Activated naive CD8-positive, alpha-beta T cell treated with anti-CD3 and anti-CD28 coated beads, Interleukin-2, amount 10 ng/mL, durations not matched to agents 7 days and 5 days (primary cell): ENCODE data around the gene PALD1. TPM values are rescaled to one million over a fixed set of nuclear protein-coding genes. Genes with fewer than 3 reads are reported as not detected.
A peak's percentile ranks its signal among the peaks of the same experiment; 100 is the strongest.

ENCODE experiments used
- ATAC-seq: fragments of 150-1000 bp; cut with Tn5 transposase; one replicate; pipeline ENCODE4 v1.10.0; 2021; ENCODE audit warnings: low read depth, moderate library complexity
- POLR2A ChIA-PET: fragments of 350-600 bp; sonication (Branson Sonifier 250); formaldehyde crosslinking; loops from one replicate; lab custom pipeline; 2021; ENCODE audit warnings: antibody characterized with exemption; lab: Charles Lee
- DNase-seq: peaks from one replicate; pipeline ENCODE4 v3.0.0; 2021
- H3K27ac Mint-ChIP-seq: one replicate; pipeline ENCODE4 v1.8.0; 2022; ENCODE audit warnings: mild to moderate bottlenecking, mixed read lengths
- H3K27me3 Mint-ChIP-seq: one replicate; pipeline ENCODE4 v1.8.0; 2022; ENCODE audit warnings: mild to moderate bottlenecking, moderate library complexity, mixed read lengths
- H3K36me3 Mint-ChIP-seq: one replicate; pipeline ENCODE4 v1.8.0; 2021; ENCODE audit warnings: mild to moderate bottlenecking, mixed read lengths
- H3K4me1 Mint-ChIP-seq: one replicate; pipeline ENCODE4 v1.8.0; 2021; ENCODE audit warnings: mixed read lengths
- H3K4me3 Mint-ChIP-seq: one replicate; pipeline ENCODE4 v1.8.0; 2022; ENCODE audit warnings: mild to moderate bottlenecking, moderate library complexity, mixed read lengths
- H3K9me3 Mint-ChIP-seq: one replicate; pipeline ENCODE4 v1.8.0; 2021; ENCODE audit warnings: mixed read lengths
- total RNA-seq, 2 experiments: library from RNA; stranded (reverse); gene quantifications; one replicate each; pipeline ENCODE4 v1.2.3, GENCODE V29; 2021

PALD1 gene
- total RNA-seq, 2 experiments from 2014 or later = 1.1 to 1.4 TPM

DNA sequence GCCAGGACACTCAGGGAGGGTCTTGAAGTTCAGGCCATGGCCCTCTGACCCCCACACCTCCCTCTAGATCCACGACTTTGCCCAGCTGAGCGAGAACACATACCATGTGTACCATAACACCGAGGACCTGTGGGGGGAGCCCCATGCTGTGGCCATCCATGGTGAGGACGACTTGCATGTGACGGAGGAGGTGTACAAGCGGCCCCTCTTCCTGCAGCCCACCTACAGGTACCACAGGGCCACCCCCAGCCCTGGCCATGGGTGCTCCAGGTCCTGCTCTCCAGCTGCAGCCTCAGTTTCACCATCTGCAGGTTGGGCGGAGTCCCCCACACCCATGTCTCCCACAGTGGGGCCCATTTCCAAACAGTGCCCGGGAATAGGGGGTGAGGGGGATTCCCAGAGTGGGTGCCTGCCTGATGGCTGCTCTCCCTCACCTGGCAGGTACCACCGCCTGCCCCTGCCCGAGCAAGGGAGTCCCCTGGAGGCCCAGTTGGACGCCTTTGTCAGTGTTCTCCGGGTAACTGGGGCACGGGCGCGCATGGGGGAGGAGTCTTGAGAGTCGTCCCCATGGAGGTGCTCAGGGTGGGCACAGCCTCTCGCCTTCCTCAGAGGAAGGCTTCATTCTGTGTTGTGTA, 54.1 kb downstream of the PALD1 start:
- DNase-seq (no peak), ATAC-seq (no peak)
- Mint-ChIP-seq H3K4me1 (peaks cover 2% of the 10 kb centered on the region), H3K9me3 (no peaks in the 10 kb centered on the region), H3K4me3 (no peak overlapping the region), H3K27ac (no peak overlapping the region), H3K36me3 (no peaks in the 10 kb centered on the region), H3K27me3 (no peaks in the 10 kb centered on the region)
- POLR2A ChIA-PET = no interaction called here

DNA sequence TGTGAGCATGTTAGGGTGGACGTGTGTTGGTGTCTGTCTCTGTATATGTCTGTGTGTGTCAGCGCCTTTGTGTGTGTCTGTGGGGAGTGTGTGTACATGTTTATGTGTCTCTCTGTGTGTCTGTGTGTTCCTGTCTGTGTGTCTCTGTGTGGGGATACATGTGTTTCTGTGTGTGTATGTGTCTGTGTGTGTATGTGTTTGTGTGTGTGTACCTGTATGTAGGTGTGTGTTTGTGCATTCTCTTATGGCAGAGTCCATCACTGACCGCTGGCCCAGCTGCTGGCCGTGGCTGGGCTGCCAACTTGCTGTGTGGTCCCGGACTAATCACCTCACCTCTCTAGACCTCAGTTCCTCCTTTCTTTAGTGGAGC, 54.6 kb downstream of the PALD1 start:
- DNase-seq = no peak
- POLR2A ChIA-PET = no interaction called here
- H3K4me3 Mint-ChIP-seq = no peak overlapping the region
- no peaks in the 10 kb centered on the region for H3K27me3 Mint-ChIP-seq
- H3K4me1 Mint-ChIP-seq = peaks cover 2% of the 10 kb centered on the region
- ATAC-seq = no peak
- no peak overlapping the region for H3K27ac Mint-ChIP-seq
- no peaks in the 10 kb centered on the region for H3K36me3 Mint-ChIP-seq
- H3K9me3 Mint-ChIP-seq = no peaks in the 10 kb centered on the region

DNA sequence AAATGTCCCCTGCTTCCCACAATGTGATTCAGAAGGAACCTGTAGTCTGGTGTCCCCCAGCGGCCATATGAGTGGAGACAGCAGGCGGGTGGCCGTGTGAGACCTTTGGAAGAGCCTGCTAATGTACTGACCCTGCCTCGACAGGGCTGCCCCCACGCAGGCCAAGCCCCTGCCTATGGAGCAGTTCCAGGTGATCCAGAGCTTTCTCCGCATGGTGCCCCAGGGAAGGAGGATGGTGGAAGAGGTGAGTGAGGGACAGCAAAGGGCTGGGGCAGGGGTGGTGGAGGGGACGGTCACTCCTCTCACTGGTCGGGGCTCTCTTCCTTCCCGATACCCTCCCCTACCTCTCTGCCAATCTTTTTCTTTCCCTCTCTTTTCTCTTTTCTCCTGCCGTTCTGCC, 55.7 kb downstream of the PALD1 start:
- POLR2A ChIA-PET = no interaction called here
- no peaks in the 10 kb centered on the region for H3K27me3 Mint-ChIP-seq
- DNase-seq (no peak), ATAC-seq (no peak)
- H3K4me1 Mint-ChIP-seq = peaks cover 2% of the 10 kb centered on the region
- no peak overlapping the region for H3K4me3 Mint-ChIP-seq
- no peak overlapping the region for H3K27ac Mint-ChIP-seq
- no peaks in the 10 kb centered on the region for H3K36me3 Mint-ChIP-seq
- H3K9me3 Mint-ChIP-seq = no peaks in the 10 kb centered on the region

DNA sequence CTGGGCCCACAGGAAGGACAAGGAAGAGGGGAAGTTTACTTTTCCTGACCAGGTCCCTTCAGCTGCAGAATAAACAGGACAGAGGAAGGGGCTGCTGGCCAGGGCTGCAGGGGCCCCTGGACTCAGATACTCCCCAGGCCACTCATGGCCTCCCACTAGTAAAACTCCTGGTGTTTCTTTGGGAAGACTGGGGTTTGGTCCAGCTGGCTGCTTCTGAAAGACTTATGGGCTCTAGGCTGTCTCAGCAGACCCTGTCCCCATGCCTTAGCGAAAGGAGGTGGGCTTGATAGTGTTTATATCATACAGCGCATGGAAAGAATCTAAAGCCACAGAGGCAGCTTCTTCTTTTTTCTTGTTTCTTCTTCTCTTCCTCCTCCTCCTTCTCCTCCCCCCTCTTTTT, 56.4 kb downstream of the PALD1 start:
- Mint-ChIP-seq H3K27ac (no peak overlapping the region), H3K27me3 (peaks cover 2% of the 10 kb centered on the region), H3K36me3 (no peaks in the 10 kb centered on the region), H3K9me3 (no peaks in the 10 kb centered on the region), H3K4me3 (no peak overlapping the region), H3K4me1 (peaks cover 5% of the 10 kb centered on the region)
- POLR2A ChIA-PET = no interaction called here
- DNase-seq (no peak), ATAC-seq (no peak)

DNA sequence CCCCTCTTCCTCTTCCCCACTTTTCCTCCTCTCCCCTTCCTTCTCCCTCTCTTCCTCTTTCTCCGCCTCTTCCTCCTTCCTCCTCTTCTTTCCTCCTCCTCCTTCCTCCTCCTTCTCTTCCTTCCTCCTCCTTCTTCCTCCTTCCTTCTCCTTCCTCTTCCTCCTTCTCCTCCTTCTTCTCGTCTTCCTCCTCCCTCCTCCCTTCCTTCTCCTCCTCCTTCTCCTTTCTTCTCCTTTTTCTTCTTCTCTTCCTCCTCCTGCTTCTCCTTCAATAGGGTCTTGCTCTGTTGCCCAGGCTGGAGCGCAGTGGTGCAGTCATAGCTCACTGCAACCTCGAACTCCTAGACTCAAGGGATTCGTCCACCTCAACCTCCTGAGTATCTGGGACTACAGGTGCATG, 56.9 kb downstream of the PALD1 start:
- ATAC-seq (no peak), DNase-seq (no peak)
- Mint-ChIP-seq H3K27me3 (peaks cover 4% of the 10 kb centered on the region), H3K9me3 (no peaks in the 10 kb centered on the region), H3K36me3 (no peaks in the 10 kb centered on the region), H3K4me1 (peaks cover 5% of the 10 kb centered on the region), H3K4me3 (no peak overlapping the region), H3K27ac (peak overlapping the region; percentile 0)
- POLR2A ChIA-PET = no interaction called here

DNA sequence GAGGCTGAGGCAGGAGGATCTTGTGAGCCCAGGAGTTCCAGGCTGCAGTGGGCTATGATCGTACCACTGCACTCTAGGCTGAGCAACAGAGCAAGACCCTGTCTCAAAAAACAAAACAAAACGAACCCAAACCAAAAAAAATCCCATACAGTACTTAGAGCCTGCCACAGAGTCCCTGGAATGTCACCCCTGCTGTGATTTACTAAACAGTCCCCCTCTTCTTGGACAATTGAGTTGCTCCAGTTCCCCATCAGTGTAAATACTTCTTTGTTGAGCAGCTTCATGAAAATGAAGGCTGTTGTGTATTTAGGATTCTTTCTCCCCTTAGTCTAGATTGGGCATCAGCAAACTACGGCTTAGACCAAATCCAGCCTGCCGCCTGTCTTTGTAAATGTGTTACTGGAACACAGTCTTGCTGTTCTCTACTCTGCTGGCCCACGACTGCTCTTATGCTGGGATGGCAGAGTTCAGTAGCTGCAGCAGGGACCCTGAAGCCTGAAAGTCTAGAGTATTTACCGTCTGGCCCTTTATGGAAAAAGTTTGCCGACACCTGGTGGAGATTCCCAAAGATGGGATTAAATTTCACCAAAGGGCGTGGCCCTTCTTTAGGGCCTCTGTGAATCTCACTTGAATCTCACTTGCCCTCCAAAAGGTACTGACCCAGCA, 57.8 kb downstream of the PALD1 start:
- H3K9me3 Mint-ChIP-seq = no peaks in the 10 kb centered on the region
- H3K27ac Mint-ChIP-seq = no peak overlapping the region
- POLR2A ChIA-PET = no interaction called here
- no peaks in the 10 kb centered on the region for H3K36me3 Mint-ChIP-seq
- H3K4me1 Mint-ChIP-seq = peaks cover 5% of the 10 kb centered on the region
- H3K27me3 Mint-ChIP-seq = peaks cover 4% of the 10 kb centered on the region
- H3K4me3 Mint-ChIP-seq = no peak overlapping the region
- DNase-seq = no peak
- ATAC-seq = no peak

DNA sequence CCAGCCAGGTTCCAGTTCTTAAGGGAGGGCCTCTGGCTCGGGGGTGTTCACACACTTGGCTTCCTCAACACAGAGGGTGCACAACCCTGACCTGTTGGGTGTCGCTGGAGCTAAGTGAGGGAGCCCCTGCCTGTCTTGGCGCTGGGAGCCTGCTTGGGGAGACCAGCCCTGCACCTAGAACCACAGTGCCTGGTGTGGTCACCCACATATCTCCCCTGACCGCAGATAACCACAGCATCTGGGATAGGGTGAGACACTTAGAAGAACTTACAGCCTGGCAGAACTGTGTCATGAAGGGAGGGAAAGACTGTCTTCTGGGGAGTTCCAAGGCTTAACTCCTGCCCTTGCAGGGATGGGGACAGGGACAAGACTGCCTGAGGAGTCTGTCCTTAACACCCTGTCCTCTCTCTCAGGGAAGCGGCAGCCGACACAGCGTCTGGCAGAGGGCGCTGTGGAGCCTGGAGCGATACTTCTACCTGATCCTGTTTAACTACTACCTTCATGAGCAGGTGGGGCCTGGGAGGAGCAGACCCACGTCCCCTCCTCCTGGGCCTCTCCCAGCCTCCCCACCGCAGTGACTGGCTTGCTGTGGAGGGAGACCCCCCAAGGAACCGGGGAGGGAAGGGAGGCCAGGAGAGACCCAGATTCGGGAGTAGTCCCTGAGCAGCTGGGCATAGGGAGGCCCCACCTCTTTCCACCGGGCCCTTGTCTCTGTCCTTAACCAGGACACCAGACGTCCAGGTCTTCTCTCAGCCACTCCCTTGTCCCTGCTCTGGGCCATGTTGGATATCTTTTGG, 59.0 kb downstream of the PALD1 start:
- H3K4me1 Mint-ChIP-seq = peaks cover 2% of the 10 kb centered on the region
- H3K27me3 Mint-ChIP-seq = peaks cover 4% of the 10 kb centered on the region
- H3K36me3 Mint-ChIP-seq = no peaks in the 10 kb centered on the region
- H3K9me3 Mint-ChIP-seq = no peaks in the 10 kb centered on the region
- H3K4me3 Mint-ChIP-seq = no peak overlapping the region
- POLR2A ChIA-PET = no interaction called here
- ATAC-seq (no peak), DNase-seq (peak; percentile 50)
- H3K27ac Mint-ChIP-seq = no peak overlapping the region

DNA sequence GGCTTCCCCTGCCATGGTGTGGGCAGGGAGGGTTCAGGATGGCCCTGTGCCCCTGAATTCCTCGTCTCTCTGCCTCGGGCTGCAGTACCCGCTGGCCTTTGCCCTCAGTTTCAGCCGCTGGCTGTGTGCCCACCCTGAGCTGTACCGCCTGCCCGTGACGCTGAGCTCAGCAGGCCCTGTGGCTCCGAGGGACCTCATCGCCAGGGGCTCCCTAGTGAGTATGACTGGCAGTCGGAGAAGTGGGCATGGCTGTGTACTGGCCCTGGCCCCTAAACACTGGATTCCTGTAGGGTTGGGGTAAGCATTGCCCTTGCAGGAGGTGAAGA, 59.6 kb downstream of the PALD1 start:
- H3K9me3 Mint-ChIP-seq = no peaks in the 10 kb centered on the region
- POLR2A ChIA-PET = interaction anchor here (0.6 kb wide), 1 partner anchor 56 kb away, joined by 4 read pairs; no protein-coding TSS in a partner anchor
- ATAC-seq (no peak), DNase-seq (no peak)
- no peaks in the 10 kb centered on the region for H3K36me3 Mint-ChIP-seq
- no peak overlapping the region for H3K27ac Mint-ChIP-seq
- H3K4me1 Mint-ChIP-seq = peaks cover 2% of the 10 kb centered on the region
- peaks cover 4% of the 10 kb centered on the region for H3K27me3 Mint-ChIP-seq
- no peak overlapping the region for H3K4me3 Mint-ChIP-seq

DNA sequence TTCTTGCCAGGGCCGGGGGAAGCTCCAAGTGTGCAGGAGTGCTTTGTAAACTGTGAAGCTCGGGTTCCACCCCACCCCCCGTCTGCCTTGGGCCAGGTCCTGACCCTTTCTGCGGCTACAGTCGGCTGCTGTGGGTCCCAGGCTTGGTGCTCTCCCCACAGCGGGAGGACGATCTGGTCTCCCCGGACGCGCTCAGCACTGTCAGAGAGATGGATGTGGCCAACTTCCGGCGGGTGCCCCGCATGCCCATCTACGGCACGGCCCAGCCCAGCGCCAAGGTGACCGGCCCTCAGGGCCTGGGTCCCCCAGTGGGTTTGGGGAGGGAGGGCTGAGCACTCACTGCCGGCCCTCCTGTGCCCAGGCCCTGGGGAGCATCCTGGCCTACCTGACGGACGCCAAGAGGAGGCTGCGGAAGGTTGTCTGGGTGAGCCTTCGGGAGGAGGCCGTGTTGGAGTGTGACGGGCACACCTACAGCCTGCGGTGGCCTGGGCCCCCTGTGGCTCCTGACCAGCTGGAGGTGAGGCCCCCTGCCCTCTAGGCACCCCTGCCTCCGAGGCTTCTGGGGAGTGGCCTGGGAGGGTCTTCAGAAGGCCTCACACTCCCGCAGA, 60.3 kb downstream of the PALD1 start:
- Mint-ChIP-seq H3K9me3 (no peaks in the 10 kb centered on the region), H3K27ac (no peak overlapping the region), H3K36me3 (no peaks in the 10 kb centered on the region), H3K4me1 (peaks cover 2% of the 10 kb centered on the region), H3K27me3 (peaks cover 4% of the 10 kb centered on the region), H3K4me3 (no peak overlapping the region)
- no peak for ATAC-seq
- POLR2A ChIA-PET = interaction anchor here (0.6 kb wide), 1 partner anchor 55 kb away, joined by 4 read pairs; no protein-coding TSS in a partner anchor
- no peak for DNase-seq

DNA sequence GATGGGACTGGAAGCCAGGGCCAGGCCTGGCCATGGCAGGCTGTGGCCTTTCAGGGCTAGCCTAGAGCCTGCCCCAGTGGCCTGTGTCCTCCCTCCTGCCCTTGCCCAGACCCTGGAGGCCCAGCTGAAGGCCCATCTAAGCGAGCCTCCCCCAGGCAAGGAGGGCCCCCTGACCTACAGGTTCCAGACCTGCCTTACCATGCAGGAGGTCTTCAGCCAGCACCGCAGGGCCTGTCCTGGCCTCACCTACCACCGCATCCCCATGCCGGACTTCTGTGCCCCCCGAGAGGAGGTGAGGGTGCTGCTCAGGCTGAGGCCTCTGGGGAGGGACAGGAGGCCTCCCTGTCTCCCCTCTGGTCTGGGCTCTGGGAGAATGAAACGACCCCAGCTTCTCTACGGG, 60.9 kb downstream of the PALD1 start:
- H3K36me3 Mint-ChIP-seq = no peaks in the 10 kb centered on the region
- no peak overlapping the region for H3K4me3 Mint-ChIP-seq
- DNase-seq (no peak), ATAC-seq (no peak)
- peaks cover 2% of the 10 kb centered on the region for H3K4me1 Mint-ChIP-seq
- no peak overlapping the region for H3K27ac Mint-ChIP-seq
- POLR2A ChIA-PET = no interaction called here
- no peaks in the 10 kb centered on the region for H3K9me3 Mint-ChIP-seq
- H3K27me3 Mint-ChIP-seq = peaks cover 4% of the 10 kb centered on the region

DNA sequence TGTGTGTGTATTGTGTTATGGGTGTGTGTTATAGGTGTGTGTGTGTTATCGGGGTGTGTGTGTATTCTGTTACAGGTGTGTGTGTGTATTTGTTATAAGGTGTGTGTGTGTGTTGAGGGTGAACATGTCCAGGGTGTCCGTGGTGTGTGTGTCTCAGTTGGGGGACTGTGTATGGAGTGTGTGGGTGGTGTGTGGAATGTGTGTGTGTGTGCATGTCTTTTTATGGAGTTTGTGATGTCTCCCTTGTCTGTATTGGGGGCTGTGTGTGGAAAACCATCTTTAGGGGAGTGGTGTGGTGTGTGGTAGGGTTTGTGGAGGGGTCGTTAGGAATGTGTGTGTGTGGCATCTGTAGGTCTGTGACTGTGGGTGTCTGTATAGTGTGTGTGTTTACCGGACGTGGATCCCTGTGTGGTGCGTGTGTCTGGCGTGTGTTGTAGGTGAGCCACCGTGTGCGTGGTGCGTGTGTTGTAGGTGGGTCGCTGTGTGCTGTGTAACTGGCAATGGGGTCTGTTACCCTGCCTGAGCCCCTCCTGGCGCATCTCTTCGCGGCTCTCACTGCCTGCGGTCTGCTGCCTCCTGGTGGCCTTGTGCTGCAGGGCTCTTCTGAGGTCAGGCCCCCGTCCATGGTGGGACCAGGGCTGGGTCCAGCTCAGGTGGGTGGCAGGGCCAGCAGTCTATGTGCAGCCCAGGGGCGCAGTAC, 61.7 kb downstream of the PALD1 start:
- H3K9me3 Mint-ChIP-seq = no peaks in the 10 kb centered on the region
- POLR2A ChIA-PET = no interaction called here
- ATAC-seq (peak; percentile 41), DNase-seq (peak; percentile 52)
- peaks cover 4% of the 10 kb centered on the region for H3K27me3 Mint-ChIP-seq
- no peaks in the 10 kb centered on the region for H3K36me3 Mint-ChIP-seq
- peak overlapping the region; percentile 32 for H3K27ac Mint-ChIP-seq
- H3K4me3 Mint-ChIP-seq = no peak overlapping the region
- peaks cover 2% of the 10 kb centered on the region for H3K4me1 Mint-ChIP-seq

DNA sequence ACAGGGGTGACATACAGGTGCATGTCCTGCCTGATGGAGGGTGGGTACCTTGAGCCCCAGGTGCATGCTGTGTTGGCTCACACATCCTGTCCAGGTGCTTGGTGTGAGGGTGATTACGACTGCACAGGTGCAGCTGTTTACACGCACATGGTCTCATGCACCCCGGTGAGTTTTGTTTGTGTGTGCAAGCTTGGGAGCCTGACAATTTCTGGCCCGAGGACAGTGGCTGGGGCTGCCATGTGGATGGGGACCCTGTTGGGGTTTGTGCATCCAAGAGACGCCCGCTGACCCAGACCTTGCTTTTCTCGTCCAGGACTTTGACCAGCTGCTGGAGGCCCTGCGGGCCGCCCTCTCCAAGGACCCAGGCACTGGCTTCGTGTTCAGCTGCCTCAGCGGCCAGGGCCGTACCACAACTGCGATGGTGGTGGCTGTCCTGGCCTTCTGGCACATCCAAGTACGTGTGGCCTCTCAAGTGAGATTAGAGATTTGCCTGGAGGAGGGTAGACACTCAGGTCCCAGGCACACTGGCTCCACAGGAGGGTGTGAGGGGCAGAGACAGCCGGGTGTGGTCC, 62.3 kb downstream of the PALD1 start:
- no peaks in the 10 kb centered on the region for H3K36me3 Mint-ChIP-seq
- H3K4me1 Mint-ChIP-seq = peaks cover 2% of the 10 kb centered on the region
- no peak overlapping the region for H3K27ac Mint-ChIP-seq
- peak; percentile 15 for ATAC-seq
- H3K9me3 Mint-ChIP-seq = no peaks in the 10 kb centered on the region
- peaks cover 4% of the 10 kb centered on the region for H3K27me3 Mint-ChIP-seq
- no peak overlapping the region for H3K4me3 Mint-ChIP-seq
- POLR2A ChIA-PET = no interaction called here
- no peak for DNase-seq
